ENCODE data around the gene NACA.
"Not testable (repeated sequence)": the region's sequence is repeated elsewhere in the genome, so short reads cannot be mapped to it uniquely, and the experiment has no call there.

NACA gene

DNA sequence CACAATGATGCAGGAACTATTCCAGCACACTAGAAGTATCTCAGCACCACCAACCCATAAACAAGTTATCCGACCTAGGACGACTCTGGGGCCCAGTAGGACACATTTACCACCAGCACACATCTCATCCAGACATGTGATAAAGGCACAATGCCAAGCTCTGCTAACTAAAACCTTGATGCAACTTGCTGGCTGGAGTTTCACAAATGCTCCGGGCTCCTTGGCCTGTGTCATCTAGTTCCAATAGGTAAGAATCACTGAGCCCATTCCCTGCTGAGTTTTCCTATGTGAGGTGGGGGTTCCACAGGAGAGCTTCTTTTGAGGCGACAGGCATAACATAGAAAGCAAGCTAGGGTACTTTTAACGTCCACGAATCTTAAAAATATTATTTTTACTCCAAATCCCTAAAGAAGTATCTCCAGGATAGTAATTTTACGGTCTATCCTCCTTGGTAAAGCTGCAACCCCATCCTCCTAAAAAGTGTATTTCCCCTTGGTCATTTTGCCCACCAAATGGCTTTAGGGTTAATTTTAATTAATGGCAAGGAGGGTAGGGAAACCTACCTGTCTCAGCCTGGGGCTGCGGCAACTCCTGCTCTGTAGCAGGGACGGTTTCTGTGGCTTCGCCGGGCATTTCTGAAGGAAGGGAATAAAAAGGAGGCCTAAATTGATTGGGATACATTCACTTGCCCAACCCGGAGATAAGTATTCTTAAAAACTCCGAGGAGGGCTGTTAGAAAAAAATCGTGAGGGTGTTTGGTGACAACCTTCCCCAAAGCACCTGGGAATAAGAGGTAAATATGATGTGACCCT is 1.0 kb downstream of the NACA start:
- no peak for DNase-seq

- DNase-seq, result no peak
These were observed 1.7 kb downstream of the NACA start for GRCh38 chr12:56723352-56723751.

GRCh38 chr12:56722832-56723231 is 2.3 kb downstream of the NACA start:
- DNase-seq, result no peak

DNA sequence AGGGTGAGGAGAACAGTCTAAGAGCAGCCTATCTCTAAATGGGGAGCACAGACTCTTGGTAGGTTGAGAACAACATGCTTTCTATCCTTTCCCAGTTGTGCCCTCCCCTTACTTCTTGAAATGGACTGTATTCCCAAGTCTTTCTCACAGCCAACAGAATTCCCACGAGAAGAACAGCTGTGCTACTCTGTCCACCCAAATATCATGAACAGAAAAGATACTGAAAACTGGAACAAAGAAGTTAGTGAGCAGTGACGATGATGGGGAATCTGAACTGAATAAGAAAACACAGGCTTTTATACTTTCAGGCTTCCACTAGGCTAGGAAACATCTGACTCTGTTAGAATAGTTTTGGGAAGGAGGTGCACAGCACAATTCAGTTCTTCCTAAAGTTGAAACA is 3.4 kb downstream of the NACA start:
- DNase-seq, result no peak

DNA sequence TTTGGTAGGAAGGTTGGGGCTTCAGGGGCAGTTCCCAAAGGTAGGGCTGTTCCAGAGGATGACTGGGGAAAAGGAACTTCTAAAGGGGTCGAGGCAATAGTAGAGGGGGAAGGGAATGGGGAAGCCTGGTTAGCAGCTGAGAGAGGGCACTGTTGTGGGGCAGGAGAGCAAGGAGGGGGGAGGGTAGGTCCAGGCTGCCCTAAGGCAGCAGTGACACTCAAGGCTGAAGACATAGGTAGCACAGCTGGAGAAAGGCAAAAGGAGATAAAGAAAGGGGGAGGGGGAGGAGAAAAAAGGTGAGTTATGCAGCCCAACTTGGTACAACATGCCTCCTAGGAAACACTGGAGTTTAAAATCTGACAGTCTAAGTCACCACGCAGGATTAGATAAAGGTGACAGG is 3.9 kb downstream of the NACA start:
- DNase-seq, result no peak

DNA sequence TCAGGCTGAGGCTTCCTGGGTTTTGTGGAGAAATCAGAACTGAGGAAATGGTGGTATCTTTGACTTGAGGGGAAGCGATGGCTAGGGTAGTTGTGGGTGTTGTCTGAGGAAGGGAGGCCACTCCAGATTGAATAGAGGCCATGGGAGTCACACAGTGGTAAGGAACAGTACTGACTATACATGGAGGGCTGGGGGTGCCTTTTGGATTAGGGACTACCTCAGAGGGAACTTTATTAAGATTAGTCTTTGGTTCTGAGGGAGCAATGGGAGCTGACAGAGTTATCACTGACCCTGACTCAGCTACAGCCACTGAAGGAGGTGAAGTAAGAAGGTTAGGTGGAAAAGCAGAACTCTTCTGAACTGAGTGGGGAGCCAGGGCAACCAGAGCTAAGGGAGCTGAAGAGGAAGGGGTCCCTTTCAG is 4.4 kb downstream of the NACA start:
- DNase-seq, result no peak

DNA sequence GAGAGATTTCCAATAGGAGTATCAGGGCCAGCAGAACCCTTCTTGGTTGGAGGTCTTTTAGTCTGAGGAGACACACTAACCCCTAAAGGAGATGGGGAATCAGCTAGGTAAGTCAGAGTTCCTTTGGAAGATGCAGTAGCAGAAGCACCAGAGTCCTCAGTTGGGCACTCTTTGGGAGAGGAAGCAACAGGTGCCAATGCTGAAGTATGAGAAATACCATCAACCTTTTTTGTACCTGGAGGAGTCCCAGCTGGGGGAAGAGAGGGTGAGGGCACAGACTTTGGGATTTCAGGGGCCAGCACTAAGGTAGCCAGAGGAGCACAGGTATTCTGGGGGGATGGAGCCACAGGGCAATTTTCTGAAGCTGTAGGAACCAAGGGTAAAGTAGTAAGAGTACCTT is 6.0 kb downstream of the NACA start:
- DNase-seq, result no peak

- DNase-seq, result peak; percentile 54
These were observed 6.5 kb downstream of the NACA start for GRCh38 chr12:56718636-56719035.

GRCh38 chr12:56718149-56718548 is 7.0 kb downstream of the NACA start:
- peak; percentile 53 for DNase-seq

GRCh38 chr12:56716933-56717880 is 7.9 kb downstream of the NACA start:
- DNase-seq, result no peak

- DNase-seq, result no peak
These were observed 8.6 kb downstream of the NACA start for GRCh38 chr12:56716458-56716857.

DNA sequence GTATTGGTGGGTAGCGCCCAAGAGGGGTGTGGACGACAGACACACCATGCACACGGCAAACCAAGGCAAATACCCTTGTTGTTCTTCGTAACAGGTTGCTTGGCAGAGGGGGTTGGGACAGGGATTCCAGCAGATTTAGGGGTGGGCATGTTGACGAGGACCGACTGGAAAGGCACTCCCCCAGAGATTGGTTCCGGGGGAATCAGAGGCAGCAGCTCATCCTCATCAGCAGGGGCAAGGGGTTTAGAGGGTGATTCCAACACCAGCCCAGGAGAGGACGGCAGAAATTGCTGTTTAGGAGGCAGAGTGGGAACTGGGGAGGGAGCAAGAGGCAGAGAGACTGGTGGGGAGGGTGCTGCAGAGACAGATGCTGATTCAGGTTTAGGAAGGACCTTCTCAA is 9.3 kb downstream of the NACA start:
- no peak for DNase-seq

DNA sequence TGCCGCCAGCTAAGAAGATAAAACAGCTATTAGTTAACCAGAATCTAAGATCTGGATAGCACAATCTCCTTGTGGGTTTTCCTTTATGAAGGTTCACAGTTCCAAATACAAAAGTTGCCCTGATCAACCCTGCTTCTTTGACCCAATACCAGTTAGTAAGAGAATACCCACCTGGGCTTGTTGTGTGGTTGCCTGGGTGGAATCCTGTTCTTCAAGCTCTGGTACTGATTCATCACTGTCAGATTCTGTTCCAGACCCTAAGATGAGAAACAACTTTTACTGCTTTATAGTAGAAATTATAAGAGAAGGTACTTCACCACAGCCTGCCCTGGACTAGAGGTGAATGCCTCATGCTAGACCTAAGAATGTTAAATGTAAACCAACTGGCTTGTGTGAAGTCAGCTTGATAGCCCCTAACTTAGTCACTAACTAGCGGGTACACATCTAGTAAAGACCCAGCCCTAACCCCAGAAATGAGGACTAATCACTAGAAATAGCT is 10.6 kb downstream of the NACA start:
- no peak for DNase-seq

DNA sequence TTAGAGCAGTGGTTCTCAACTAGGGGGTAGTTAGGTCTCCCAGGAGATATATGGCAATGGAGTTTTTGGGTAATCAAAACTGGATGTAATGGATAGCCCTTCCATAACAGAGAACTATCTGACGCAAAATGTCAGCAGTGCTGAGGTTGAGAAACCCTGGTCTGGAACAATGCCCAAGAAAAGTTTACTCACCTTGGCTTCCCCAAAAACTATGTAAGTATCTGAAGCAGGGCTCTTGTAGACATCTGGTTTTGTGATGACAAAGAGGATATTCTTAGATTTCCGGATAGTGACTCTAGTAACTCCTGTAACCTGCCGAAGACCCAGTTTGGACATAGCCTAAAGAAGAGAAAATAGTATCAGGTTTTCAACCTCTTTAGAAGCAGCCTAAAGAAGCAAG is 11.8 kb downstream of the NACA start:
- no peak for DNase-seq

DNA sequence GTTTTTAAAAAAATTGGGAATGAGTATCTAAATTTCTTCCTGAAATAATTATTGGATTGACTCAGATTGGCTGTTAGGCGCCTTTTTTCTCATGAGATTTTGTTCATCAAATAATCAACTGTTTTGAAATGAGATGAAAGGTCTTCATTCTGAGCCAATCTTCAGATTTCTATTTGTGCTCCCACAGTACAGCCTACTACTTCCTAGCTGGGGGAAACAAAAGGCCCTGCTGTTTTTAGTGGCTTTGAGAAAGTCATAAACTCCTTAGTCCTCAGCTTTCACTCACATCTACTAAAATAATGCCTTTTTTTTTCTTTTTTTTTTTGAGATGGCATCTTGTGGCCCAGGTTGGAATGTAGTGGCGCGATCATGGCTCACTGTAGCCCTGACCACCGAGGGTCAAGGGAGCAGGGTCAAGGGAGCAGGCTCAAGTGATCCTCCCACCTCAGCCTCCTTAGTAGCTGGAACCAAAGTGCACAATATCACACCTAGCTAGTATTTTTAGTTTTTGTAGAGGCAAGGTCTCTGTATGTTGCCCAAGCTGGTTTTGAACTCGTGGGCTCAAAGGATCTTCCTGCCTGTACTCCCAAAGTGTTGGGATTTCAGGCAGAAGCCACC is 15.2 kb downstream of the NACA start:
- no peak for DNase-seq

GRCh38 chr12:56704522-56704921 is 20.6 kb downstream of the NACA start:
- not testable (repeated sequence) for DNase-seq

DNA sequence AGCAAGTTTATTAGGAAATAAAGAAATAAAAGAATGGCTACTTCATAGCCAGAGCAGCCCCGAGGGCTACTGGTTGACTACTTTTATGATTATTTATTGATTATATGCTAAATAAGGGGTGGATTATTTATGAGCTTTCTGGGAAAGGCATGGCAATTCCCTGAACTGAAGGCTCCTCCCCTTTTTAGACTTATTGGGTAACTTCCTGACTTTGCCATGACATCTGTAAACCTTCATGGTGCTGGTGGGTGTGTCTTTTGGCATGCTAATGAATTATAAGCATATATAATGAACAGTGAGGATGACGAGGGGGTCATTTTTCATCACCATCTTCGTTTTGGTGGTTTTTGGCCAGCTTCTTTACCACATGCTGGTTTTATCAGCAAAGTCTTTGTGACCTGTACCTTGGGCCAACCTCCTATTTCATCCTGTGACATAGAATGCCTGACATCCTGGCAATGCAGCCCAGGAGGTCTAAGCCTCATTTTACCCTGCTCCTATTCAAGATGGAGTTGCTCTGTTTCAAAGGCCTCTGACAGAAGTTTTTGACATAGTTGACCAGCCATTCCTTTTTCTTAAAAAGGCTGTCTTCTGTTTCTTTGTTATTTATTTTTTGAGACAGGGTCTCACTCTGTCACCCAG is 26.0 kb downstream of the NACA start:
- no peak for DNase-seq

GRCh38 chr12:56695327-56696101 is 29.6 kb downstream of the NACA start:
- DNase-seq, result no peak

DNA sequence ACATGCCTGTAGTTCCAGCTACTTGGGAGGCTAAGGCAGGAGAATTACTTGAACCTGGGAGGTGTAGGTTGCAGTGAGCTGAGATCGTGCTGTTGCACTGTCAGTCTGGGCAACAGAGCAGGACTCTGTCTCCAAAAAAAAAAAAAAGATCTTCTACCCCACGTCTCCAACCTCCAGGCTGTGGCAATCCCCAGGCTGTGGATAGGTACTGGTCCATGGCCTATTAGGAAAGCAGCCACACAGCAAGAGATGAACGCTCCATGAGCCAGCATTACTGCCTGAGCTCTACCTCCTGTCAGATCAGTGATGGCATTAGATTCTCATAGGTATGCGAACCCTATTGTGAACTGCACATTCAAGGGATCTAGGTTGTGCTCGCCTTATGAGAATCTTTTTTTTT is 30.9 kb downstream of the NACA start:
- DNase-seq, result no peak

GRCh38 chr12:56688846-56689109 is 36.3 kb downstream of the NACA start:
- DNase-seq, result no peak

DNA sequence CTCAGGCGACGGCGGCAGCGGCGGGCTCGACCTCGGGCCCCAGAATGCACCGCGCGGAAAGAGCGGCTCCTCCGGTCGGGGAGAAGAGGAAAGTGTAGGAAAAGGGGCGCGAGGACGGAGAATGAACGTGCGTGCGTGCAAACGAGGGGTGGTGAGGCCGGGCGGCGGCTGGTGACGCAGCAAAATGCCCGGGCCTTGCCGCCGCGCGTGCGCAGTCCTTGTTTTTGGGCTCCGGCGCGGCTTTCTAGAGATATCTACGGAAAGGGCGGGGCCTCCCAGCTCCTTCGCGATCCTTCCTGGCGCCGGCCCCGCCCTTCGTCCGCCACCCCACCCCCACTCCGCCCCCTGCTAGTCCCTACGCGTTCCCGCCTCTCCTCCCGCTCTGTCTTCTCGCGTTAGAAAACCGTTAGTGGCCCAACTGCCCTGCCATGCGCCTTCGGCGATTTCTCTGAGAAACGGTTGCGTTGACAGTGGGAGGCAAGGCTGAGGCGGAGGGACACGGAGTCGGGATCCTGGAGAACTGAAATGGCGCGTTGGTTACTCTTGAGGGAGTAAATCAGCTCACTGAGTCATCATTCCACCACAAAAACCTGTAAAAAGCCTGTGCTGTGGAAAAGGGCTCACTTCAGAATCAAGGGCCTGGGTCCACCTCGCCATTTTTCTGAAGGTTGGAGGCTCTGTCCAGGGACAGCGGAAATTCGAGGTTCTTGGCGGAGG is 36.8 kb downstream of the NACA start, which contains the start of gene PTGES3:
TSS of gene PTGES3 (minus strand) at position 156 of the 717 bp plus-strand sequence. CDS start 285 bp downstream, outside the sequence.
- peak; percentile 97 for DNase-seq
